ENCODE data around the gene PTGDR2.

DNA sequence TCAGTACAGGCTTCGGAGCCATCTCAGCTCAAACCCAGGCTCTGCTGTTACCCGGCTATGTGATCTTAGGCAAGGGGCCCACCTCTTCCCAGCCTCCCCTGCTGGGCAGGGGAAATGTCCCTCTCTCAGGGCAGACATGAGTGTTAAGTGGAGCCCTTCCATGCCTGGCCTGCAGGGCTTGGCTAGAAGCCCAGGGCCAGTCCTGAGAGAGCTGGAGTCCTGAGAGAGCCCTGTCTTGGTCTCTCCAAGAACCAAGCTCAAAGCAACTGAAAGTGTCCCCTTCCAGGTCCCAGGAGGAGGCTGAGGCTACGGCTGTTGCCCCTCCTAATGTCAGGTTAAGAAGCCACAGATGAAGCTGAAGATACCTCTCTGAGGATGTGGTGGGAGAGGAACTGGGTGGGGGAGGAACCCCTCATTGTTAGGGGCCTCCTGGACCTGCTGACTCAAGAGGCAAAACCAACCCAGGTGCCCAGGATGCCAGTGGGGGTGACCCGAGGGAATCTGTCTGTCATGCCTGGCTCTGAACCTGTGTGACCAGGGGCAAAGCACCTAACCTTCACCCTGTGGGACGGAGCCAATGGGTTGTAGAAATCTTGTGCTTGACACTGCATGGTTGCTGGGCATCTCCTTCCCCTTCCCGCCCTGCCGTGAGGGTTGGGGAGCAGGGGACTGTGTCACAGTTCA is 15.8 kb upstream of the PTGDR2 start:
- TF ChIP-seq, protein P1, sequence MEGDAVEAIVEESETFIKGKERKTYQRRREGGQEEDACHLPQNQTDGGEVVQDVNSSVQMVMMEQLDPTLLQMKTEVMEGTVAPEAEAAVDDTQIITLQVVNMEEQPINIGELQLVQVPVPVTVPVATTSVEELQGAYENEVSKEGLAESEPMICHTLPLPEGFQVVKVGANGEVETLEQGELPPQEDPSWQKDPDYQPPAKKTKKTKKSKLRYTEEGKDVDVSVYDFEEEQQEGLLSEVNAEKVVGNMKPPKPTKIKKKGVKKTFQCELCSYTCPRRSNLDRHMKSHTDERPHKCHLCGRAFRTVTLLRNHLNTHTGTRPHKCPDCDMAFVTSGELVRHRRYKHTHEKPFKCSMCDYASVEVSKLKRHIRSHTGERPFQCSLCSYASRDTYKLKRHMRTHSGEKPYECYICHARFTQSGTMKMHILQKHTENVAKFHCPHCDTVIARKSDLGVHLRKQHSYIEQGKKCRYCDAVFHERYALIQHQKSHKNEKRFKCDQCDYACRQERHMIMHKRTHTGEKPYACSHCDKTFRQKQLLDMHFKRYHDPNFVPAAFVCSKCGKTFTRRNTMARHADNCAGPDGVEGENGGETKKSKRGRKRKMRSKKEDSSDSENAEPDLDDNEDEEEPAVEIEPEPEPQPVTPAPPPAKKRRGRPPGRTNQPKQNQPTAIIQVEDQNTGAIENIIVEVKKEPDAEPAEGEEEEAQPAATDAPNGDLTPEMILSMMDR (IDR thresholded peaks at IDR 0.05), result no peak
- no peak for TF ChIP-seq POLR2A (IDR thresholded peaks at IDR 0.05)

Measured in esophagus squamous epithelium (tissue), 4 donors.